ENCODE measurements around the gene TRIM36.

GRCh38 chr5:115209279-115209678 lies 39.6 kb upstream of the TRIM36 start:
- TF ChIP-seq CTCF (IDR thresholded peaks at IDR 0.05): no peak
- TF ChIP-seq EZH2 (IDR thresholded peaks at IDR 0.05; ENCODE audit: borderline replicate concordance, insufficient read depth, low read depth, low read length, poor library complexity, severe bottlenecking): no peak

Data from B cell (primary cell).